ENCODE measurements around the gene MCF2.

Gene MCF2

GRCh38 chrX:139533444-139533843 lies 174.5 kb downstream of the MCF2 start:
- ChIA-PET POLR2A (no interaction called here), CTCF (no interaction called here)
- no peak for TF ChIP-seq CTCF (IDR thresholded peaks at IDR 0.05; ENCODE audit: insufficient read depth, low read length, missing control alignments)
- no peak overlapping the region for H3K4me3 ChIP-seq (ENCODE audit: low read depth, low read length)
- no peak for DNase-seq (ENCODE audit: low read depth, low spot score)

DNA sequence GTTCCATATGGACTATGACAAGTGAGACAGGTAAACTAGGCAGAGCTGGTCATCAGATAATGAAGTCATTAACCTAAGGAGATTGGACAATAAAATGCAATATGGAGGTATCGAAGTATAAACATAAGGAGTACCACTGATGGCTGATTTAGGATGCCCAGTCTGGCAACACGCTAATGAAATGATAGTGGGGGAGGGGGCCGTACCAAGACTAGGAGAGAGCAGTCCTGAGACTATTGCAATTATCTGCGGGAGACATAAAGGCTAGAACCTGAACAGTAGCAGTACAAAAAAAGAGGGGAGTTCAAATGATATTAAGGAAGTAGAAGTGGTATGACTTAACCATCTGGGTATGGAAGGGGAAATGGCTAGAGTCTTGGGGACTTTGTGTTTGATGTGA lies 175.1 kb downstream of the MCF2 start:
- no peak overlapping the region for H3K4me3 ChIP-seq (ENCODE audit: low read depth, low read length)
- POLR2A ChIA-PET = no interaction called here
- CTCF ChIA-PET = no interaction called here
- TF ChIP-seq CTCF (IDR thresholded peaks at IDR 0.05; ENCODE audit: insufficient read depth, low read length, missing control alignments) = no peak
- no peak for DNase-seq (ENCODE audit: low read depth, low spot score)

Data from AG04449 (cell line).